Activated T-cell treated with anti-CD3 and anti-CD28 coated beads, Interleukin-2, amount 50 U/mL, for 72 hours (primary cell): ENCODE results near the gene PSMC4. TPM values are rescaled to one million over a fixed set of nuclear protein-coding genes. Genes with fewer than 3 reads are reported as not detected.

Source experiments
- ATAC-seq, 2 donors: fragments of 150-1000 bp; cut with Tn5 transposase; replicated peaks in 1 of 2; 2 replicates each; pipeline ENCODE4 v1.10.0; 2021; ENCODE audit warnings: moderate library complexity in 2 of 2, mild to moderate bottlenecking in 1 of 2
- DNase-seq, 2 donors: peaks; one replicate each; pipeline ENCODE4 v3.0.0; 2021 to 2022; ENCODE audit warnings: mixed read lengths in 1 of 2
- H3K27ac Mint-ChIP-seq: one replicate; pipeline ENCODE4 v1.8.0; 2022; ENCODE audit warnings: mild to moderate bottlenecking, moderate library complexity, mixed read lengths
- H3K27me3 Mint-ChIP-seq: one replicate; pipeline ENCODE4 v1.8.0; 2022; ENCODE audit warnings: low read depth, mixed read lengths
- H3K36me3 Mint-ChIP-seq, 2 donors: one replicate each; pipeline ENCODE4 v1.8.0; 2022; ENCODE audit warnings: mixed read lengths in 2 of 2, mild to moderate bottlenecking in 1 of 2; ENCODE audit not compliant: insufficient read depth in 2 of 2
- H3K4me1 Mint-ChIP-seq: one replicate; pipeline ENCODE4 v1.8.0; 2022; ENCODE audit warnings: low read depth, mixed read lengths
- H3K4me3 Mint-ChIP-seq, 2 donors: one replicate each; pipeline ENCODE4 v1.8.0; 2022; ENCODE audit warnings: mild to moderate bottlenecking in 2 of 2, mixed read lengths in 2 of 2, moderate library complexity in 2 of 2
- H3K9me3 Mint-ChIP-seq, 2 donors: one replicate each; pipeline ENCODE4 v1.8.0; 2022; ENCODE audit warnings: mixed read lengths in 2 of 2
- total RNA-seq, 2 donors: library from RNA; stranded (reverse); gene quantifications; one replicate each; pipeline ENCODE4 v1.2.3, GENCODE V29; 2022

PSMC4 gene
- total RNA-seq, 2 donors from 2014 or later = 101 to 114 TPM

- H3K4me3 Mint-ChIP-seq = no peak overlapping the region
These were observed 3.6 kb downstream of the PSMC4 start for GRCh38 chr19:39974377-39975155.

GRCh38 chr19:39982883-39983282 is 11.9 kb downstream of the PSMC4 start:
- Mint-ChIP-seq H3K4me3 (no peak overlapping the region), H3K36me3 (peaks cover 30 to 69% of the 10 kb centered on the region in 2 donors), H3K4me1 (no peaks in the 10 kb centered on the region), H3K9me3 (peaks cover 16 to 18% of the 10 kb centered on the region in 2 donors), H3K27me3 (no peaks in the 10 kb centered on the region), H3K27ac (no peak overlapping the region)
- no peak for ATAC-seq
- no peak for DNase-seq

More at GRCh38 chr19:39974377-39975155, 3.6 kb downstream of the PSMC4 start:
- no peaks in the 10 kb centered on the region for H3K27me3 Mint-ChIP-seq
- H3K36me3 Mint-ChIP-seq = peaks cover 19 to 44% of the 10 kb centered on the region in 2 donors
- ATAC-seq = no peak
- no peak overlapping the region for H3K27ac Mint-ChIP-seq
- no peaks in the 10 kb centered on the region for H3K9me3 Mint-ChIP-seq
- peaks cover 47% of the 10 kb centered on the region for H3K4me1 Mint-ChIP-seq
- DNase-seq = no peak

GRCh38 chr19:39983695-39984300 is 12.8 kb downstream of the PSMC4 start:
- ATAC-seq (no peak), DNase-seq (no peak)
- H3K27me3 Mint-ChIP-seq = no peaks in the 10 kb centered on the region
- H3K4me1 Mint-ChIP-seq = no peaks in the 10 kb centered on the region
- H3K27ac Mint-ChIP-seq = no peak overlapping the region
- H3K9me3 Mint-ChIP-seq = peaks cover 16 to 18% of the 10 kb centered on the region in 2 donors
- H3K4me3 Mint-ChIP-seq = no peak overlapping the region
- peaks cover 30 to 63% of the 10 kb centered on the region in 2 donors for H3K36me3 Mint-ChIP-seq

- Mint-ChIP-seq H3K27me3 (no peaks in the 10 kb centered on the region), H3K36me3 (peaks cover 27 to 49% of the 10 kb centered on the region in 2 donors)
- DNase-seq = no peak
These were observed 15.7 kb downstream of the PSMC4 start for GRCh38 chr19:39986643-39987042.

GRCh38 chr19:39987167-39987566 is 16.2 kb downstream of the PSMC4 start:
- Mint-ChIP-seq H3K4me1 (peaks cover 18% of the 10 kb centered on the region), H3K27me3 (no peaks in the 10 kb centered on the region), H3K27ac (no peak overlapping the region), H3K4me3 (no peak overlapping the region), H3K9me3 (peaks cover 16 to 18% of the 10 kb centered on the region in 2 donors), H3K36me3 (peaks cover 25 to 49% of the 10 kb centered on the region in 2 donors)
- DNase-seq (no peak), ATAC-seq (no peak)

More at GRCh38 chr19:39986643-39987042, 15.7 kb downstream of the PSMC4 start:
- no peak overlapping the region for H3K27ac Mint-ChIP-seq
- no peak overlapping the region for H3K4me3 Mint-ChIP-seq
- peaks cover 16 to 18% of the 10 kb centered on the region in 2 donors for H3K9me3 Mint-ChIP-seq
- ATAC-seq = no peak
- peaks cover 18% of the 10 kb centered on the region for H3K4me1 Mint-ChIP-seq

- H3K27ac Mint-ChIP-seq = peak overlapping the region; percentile 65
These were observed 16.6 kb downstream of the PSMC4 start for GRCh38 chr19:39987596-39987995.

GRCh38 chr19:39993605-39994004 is 22.6 kb downstream of the PSMC4 start:
- DNase-seq (no peak), ATAC-seq (no peak)
- H3K36me3 Mint-ChIP-seq = peaks cover 18 to 22% of the 10 kb centered on the region in 2 donors
- peaks cover 4 to 12% of the 10 kb centered on the region in 2 donors for H3K9me3 Mint-ChIP-seq
- no peak overlapping the region for H3K27ac Mint-ChIP-seq
- H3K4me3 Mint-ChIP-seq = no peak overlapping the region
- peaks cover 53% of the 10 kb centered on the region for H3K4me1 Mint-ChIP-seq
- no peaks in the 10 kb centered on the region for H3K27me3 Mint-ChIP-seq

More at GRCh38 chr19:39987596-39987995, 16.6 kb downstream of the PSMC4 start:
- Mint-ChIP-seq H3K36me3 (peaks cover 23 to 47% of the 10 kb centered on the region in 2 donors), H3K4me1 (peaks cover 18% of the 10 kb centered on the region), H3K27me3 (no peaks in the 10 kb centered on the region), H3K4me3 (no peak overlapping the region), H3K9me3 (peaks cover 16 to 18% of the 10 kb centered on the region in 2 donors)
- ATAC-seq = no peak
- DNase-seq = no peak

- H3K4me1 Mint-ChIP-seq = peaks cover 53% of the 10 kb centered on the region
- H3K36me3 Mint-ChIP-seq = peaks cover 18 to 22% of the 10 kb centered on the region in 2 donors
- ATAC-seq = no peak
- DNase-seq = no peak
- H3K27ac Mint-ChIP-seq = no peak overlapping the region
- peaks cover 4 to 12% of the 10 kb centered on the region in 2 donors for H3K9me3 Mint-ChIP-seq
- H3K27me3 Mint-ChIP-seq = no peaks in the 10 kb centered on the region
- H3K4me3 Mint-ChIP-seq = no peak overlapping the region
These were observed 23.4 kb downstream of the PSMC4 start for GRCh38 chr19:39994361-39994760.

- Mint-ChIP-seq H3K9me3 (peaks cover 4 to 12% of the 10 kb centered on the region in 2 donors), H3K27me3 (no peaks in the 10 kb centered on the region), H3K36me3 (peaks cover 18 to 20% of the 10 kb centered on the region in 2 donors), H3K4me3 (peak overlapping the region; percentile 80 to 94), H3K4me1 (peaks cover 43% of the 10 kb centered on the region), H3K27ac (no peak overlapping the region)
- no peak for DNase-seq
- no peak for ATAC-seq
These were observed 24.8 kb downstream of the PSMC4 start for GRCh38 chr19:39995794-39996193.

- DNase-seq = peak; percentile 59 to 64
- ATAC-seq = peak; percentile 69 to 73
- peaks cover 38% of the 10 kb centered on the region for H3K4me1 Mint-ChIP-seq
- peaks cover 18 to 20% of the 10 kb centered on the region in 2 donors for H3K36me3 Mint-ChIP-seq
- H3K27ac Mint-ChIP-seq = peak overlapping the region; percentile 91
- peaks cover 4 to 12% of the 10 kb centered on the region in 2 donors for H3K9me3 Mint-ChIP-seq
- H3K27me3 Mint-ChIP-seq = no peaks in the 10 kb centered on the region
- H3K4me3 Mint-ChIP-seq = peak overlapping the region; percentile 88 to 94
These were observed 25.3 kb downstream of the PSMC4 start for GRCh38 chr19:39996218-39996810.

GRCh38 chr19:39996811-39997637 is 26.1 kb downstream of the PSMC4 start, which contains the start of gene ZNF546:
Gene ZNF546, plus strand, starts transcription at chr19:39997060. Its CDS starts 1,267 bp downstream, at chr19:39998327.
- Mint-ChIP-seq H3K4me1 (peaks cover 34% of the 10 kb centered on the region), H3K27ac (peak within 1 kb of the TSS; percentile 91), H3K27me3 (no peaks in the 10 kb centered on the region), H3K36me3 (peaks cover 18 to 20% of the 10 kb centered on the region in 2 donors), H3K9me3 (peaks cover 4 to 12% of the 10 kb centered on the region in 2 donors), H3K4me3 (peak within 1 kb of the TSS; percentile 88 to 94)
- ATAC-seq = peak; percentile 90 to 92
- peak; percentile 90 to 93 for DNase-seq

GRCh38 chr19:39997638-39998216 is 26.8 kb downstream of the PSMC4 start:
- Mint-ChIP-seq H3K36me3 (peaks cover 17 to 20% of the 10 kb centered on the region in 2 donors), H3K9me3 (peaks cover 4 to 12% of the 10 kb centered on the region in 2 donors), H3K4me1 (peaks cover 34% of the 10 kb centered on the region), H3K27me3 (no peaks in the 10 kb centered on the region), H3K27ac (peak overlapping the region; percentile 91), H3K4me3 (peak overlapping the region; percentile 88 to 94)
- ATAC-seq (peak; percentile 58), DNase-seq (peak; percentile 61 to 64)
